ENCODE measurements around the gene GFAP.
A peak's percentile ranks its signal among the peaks of the same experiment; 100 is the strongest.
"Not testable (repeated sequence)": the region's sequence is repeated elsewhere in the genome, so short reads cannot be mapped to it uniquely, and the experiment has no call there.

The GFAP gene

GRCh38 chr17:44915321-44915726 lies at the start of gene GFAP:
Gene GFAP, minus strand, starts transcription at chr17:44915500. Its CDS starts 14 bp downstream, at chr17:44915486.
- no peak for DNase-seq

- peak; percentile 51 for DNase-seq
Observed at GRCh38 chr17:44961921-44962350, 46.6 kb upstream of the GFAP start.

GRCh38 chr17:44960691-44961090 lies 45.4 kb upstream of the GFAP start:
- no peak for DNase-seq

GRCh38 chr17:44959821-44960531 lies 44.7 kb upstream of the GFAP start:
- DNase-seq: no peak

GRCh38 chr17:44956998-44957981 lies 42.0 kb upstream of the GFAP start:
- peak; percentile 90 for DNase-seq

- no peak for DNase-seq
Observed at GRCh38 chr17:44955674-44956425, 40.5 kb upstream of the GFAP start.

- DNase-seq: peak; percentile 48
Observed at GRCh38 chr17:44952946-44953475, 37.7 kb upstream of the GFAP start.

GRCh38 chr17:44948315-44948795 lies 33.1 kb upstream of the GFAP start:
- no peak for DNase-seq

- DNase-seq: peak; percentile 99
Observed at GRCh38 chr17:44947461-44948314, 32.4 kb upstream of the GFAP start, which contains the start of gene KIF18B. Gene KIF18B, minus strand, starts transcription at chr17:44947773. Its CDS starts 11,429 bp downstream, at chr17:44936344.

GRCh38 chr17:44945652-44946051 lies 30.4 kb upstream of the GFAP start:
- DNase-seq: not testable (repeated sequence)

- DNase-seq: no peak
Observed at GRCh38 chr17:44942456-44942855, 27.2 kb upstream of the GFAP start.

- DNase-seq: peak; percentile 33
Observed at GRCh38 chr17:44941712-44942331, 26.5 kb upstream of the GFAP start.

- peak; percentile 38 for DNase-seq
Observed at GRCh38 chr17:44940768-44941167, 25.5 kb upstream of the GFAP start.

GRCh38 chr17:44940317-44940716 lies 25.0 kb upstream of the GFAP start:
- no peak for DNase-seq

GRCh38 chr17:44935116-44935515 lies 19.8 kb upstream of the GFAP start:
- DNase-seq: no peak

GRCh38 chr17:44934745-44935105 lies 19.4 kb upstream of the GFAP start:
- DNase-seq: no peak

GRCh38 chr17:44933824-44934744 lies 18.8 kb upstream of the GFAP start:
- DNase-seq: no peak

- no peak for DNase-seq
Observed at GRCh38 chr17:44932787-44933097, 17.4 kb upstream of the GFAP start.

- DNase-seq: no peak
Observed at GRCh38 chr17:44932096-44932786, 16.9 kb upstream of the GFAP start.
